GM21723 (cell line): ENCODE results near the gene TGDS.
"Not testable (repeated sequence)": the region's sequence is repeated elsewhere in the genome, so short reads cannot be mapped to it uniquely, and the experiment has no call there.

Experiments used
- ATAC-seq: cut with Tn5 transposase; IDR thresholded peaks from one replicate; pipeline ENCODE4 v1.9.1; 2021; ENCODE audit warnings: mild to moderate bottlenecking, moderate library complexity; ENCODE audit not compliant: unreplicated experiment

Gene TGDS

GRCh38 chr13:94595950-94596574 lies at the start of gene TGDS:
TSS of gene TGDS (minus strand) at chr13:94596152. CDS start at chr13:94596136, 16 bp downstream.
- ATAC-seq: peak; percentile 97

- ATAC-seq: no peak
Measured at GRCh38 chr13:94641409-94641941, 45.5 kb upstream of the TGDS start.

- no peak for ATAC-seq
Measured at GRCh38 chr13:94640721-94641120, 44.8 kb upstream of the TGDS start.

GRCh38 chr13:94637677-94638076 lies 41.7 kb upstream of the TGDS start:
- not testable (repeated sequence) for ATAC-seq

- ATAC-seq: no peak
Measured at GRCh38 chr13:94636942-94637578, 41.1 kb upstream of the TGDS start.

- not testable (repeated sequence) for ATAC-seq
Measured at GRCh38 chr13:94636096-94636495, 40.1 kb upstream of the TGDS start.

GRCh38 chr13:94632226-94632980 lies 36.5 kb upstream of the TGDS start:
- ATAC-seq: no peak

GRCh38 chr13:94630858-94631257 lies 34.9 kb upstream of the TGDS start:
- no peak for ATAC-seq

GRCh38 chr13:94623316-94623715 lies 27.4 kb upstream of the TGDS start:
- ATAC-seq: no peak

- no peak for ATAC-seq
Measured at GRCh38 chr13:94622344-94622743, 26.4 kb upstream of the TGDS start.

GRCh38 chr13:94620286-94620896 lies 24.4 kb upstream of the TGDS start:
- ATAC-seq: peak; percentile 80

GRCh38 chr13:94617389-94618000 lies 21.5 kb upstream of the TGDS start:
- ATAC-seq: peak; percentile 59

GRCh38 chr13:94613051-94613450 lies 17.1 kb upstream of the TGDS start:
- ATAC-seq: no peak

GRCh38 chr13:94612050-94612449 lies 16.1 kb upstream of the TGDS start:
- no peak for ATAC-seq

- ATAC-seq: no peak
Measured at GRCh38 chr13:94610475-94610874, 14.5 kb upstream of the TGDS start.

GRCh38 chr13:94609196-94609595 lies 13.2 kb upstream of the TGDS start:
- no peak for ATAC-seq

- no peak for ATAC-seq
Measured at GRCh38 chr13:94608586-94608985, 12.6 kb upstream of the TGDS start.

GRCh38 chr13:94607939-94608338 lies 12.0 kb upstream of the TGDS start:
- no peak for ATAC-seq

GRCh38 chr13:94607056-94607455 lies 11.1 kb upstream of the TGDS start:
- no peak for ATAC-seq

- no peak for ATAC-seq
Measured at GRCh38 chr13:94602467-94602866, 6.5 kb upstream of the TGDS start.
